NCI-H2081 treated with DMSO at 0.1 percent for 48 hours (cell line): ENCODE measurements around the gene ALX1.

Experiments
- DNase-seq: peaks from one replicate; lab custom pipeline; 2025; lab: John Stamatoyannopoulos, UW

Gene ALX1

DNA sequence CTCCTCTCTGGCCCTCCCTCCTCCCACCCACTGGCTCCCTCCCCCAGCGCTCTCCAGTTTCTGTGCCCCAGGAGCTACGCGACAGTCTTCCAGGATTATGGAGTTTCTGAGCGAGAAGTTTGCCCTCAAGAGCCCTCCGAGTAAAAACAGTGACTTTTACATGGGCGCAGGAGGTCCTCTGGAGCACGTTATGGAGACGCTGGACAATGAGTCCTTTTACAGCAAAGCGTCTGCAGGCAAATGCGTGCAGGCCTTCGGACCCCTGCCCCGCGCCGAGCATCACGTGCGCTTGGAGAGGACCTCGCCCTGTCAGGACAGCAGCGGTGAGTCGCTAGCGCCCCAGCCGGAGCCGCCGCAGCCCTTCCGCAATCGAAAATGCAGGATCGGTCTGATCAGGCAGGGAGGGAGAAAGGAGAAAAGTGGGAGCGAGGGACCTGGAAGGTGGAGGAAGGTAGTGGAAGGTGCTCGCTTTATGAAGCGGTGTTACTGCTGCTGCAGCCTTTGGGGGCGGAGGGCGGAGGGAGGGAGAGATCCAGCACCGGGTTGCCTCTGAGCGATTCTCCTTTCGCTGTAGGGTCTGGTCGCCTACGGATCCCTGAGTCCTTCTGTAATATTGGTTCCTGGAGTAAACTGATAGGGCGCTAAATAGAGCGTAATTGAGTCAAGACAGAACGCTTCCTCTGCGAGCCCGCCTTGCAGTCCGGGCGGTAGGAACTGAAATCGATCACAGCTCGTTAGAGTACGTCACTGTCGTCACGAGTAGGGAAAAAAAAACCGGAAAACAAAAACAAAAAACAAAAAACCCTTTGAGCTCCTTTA, at the start of gene ALX1:
Gene ALX1, plus strand, starts transcription at position 56 of the 819 bp plus-strand sequence. Its CDS starts 42 bp downstream, at position 98.
- no peak for DNase-seq

- DNase-seq = no peak
These were observed 42.7 kb upstream of the ALX1 start for GRCh38 chr12:85237327-85237726.

GRCh38 chr12:85244561-85244960, 35.5 kb upstream of the ALX1 start:
- DNase-seq = no peak

GRCh38 chr12:85253853-85254252, 26.2 kb upstream of the ALX1 start:
- no peak for DNase-seq

DNA sequence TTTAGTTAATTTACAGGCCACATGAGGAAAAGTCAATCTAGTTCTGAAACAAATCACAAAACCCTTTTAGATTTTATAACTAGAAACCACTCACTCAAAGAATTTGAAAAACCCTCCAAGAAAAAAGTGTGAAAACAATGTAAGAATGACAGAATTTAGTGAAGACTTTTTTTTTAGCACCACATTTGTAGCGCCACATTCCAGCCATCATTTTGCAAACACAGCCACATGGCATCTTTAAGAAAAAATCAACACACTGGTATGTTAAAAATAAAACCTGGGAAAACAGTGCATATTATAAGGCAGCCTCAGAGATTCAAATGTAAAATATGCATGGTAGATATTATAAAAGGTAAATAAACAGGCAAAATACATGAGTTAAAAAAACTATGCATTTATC, 22.3 kb upstream of the ALX1 start:
- DNase-seq = no peak

- DNase-seq = no peak
These were observed 19.6 kb upstream of the ALX1 start for GRCh38 chr12:85260447-85260846.

DNA sequence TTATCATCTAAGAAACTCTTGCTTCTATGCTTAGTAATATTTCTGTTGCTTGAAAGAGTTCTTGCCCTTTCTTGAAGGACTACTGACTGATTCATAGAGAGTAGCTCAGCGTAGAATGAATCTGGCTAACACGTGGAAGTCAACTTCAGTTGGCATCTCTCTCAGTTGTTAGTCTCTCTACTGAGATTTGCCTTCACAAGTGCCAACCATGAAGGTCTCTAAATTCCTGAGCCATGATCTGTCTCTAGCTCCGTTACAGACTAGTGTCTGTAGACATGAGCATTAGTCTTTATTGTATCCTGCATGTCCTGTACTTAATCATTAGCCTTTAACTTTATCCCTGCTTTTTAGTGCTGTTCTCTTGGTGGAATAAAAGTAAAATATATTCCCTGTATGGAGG, 19.1 kb upstream of the ALX1 start:
- DNase-seq = no peak

GRCh38 chr12:85266356-85266755, 13.7 kb upstream of the ALX1 start:
- DNase-seq = no peak

DNA sequence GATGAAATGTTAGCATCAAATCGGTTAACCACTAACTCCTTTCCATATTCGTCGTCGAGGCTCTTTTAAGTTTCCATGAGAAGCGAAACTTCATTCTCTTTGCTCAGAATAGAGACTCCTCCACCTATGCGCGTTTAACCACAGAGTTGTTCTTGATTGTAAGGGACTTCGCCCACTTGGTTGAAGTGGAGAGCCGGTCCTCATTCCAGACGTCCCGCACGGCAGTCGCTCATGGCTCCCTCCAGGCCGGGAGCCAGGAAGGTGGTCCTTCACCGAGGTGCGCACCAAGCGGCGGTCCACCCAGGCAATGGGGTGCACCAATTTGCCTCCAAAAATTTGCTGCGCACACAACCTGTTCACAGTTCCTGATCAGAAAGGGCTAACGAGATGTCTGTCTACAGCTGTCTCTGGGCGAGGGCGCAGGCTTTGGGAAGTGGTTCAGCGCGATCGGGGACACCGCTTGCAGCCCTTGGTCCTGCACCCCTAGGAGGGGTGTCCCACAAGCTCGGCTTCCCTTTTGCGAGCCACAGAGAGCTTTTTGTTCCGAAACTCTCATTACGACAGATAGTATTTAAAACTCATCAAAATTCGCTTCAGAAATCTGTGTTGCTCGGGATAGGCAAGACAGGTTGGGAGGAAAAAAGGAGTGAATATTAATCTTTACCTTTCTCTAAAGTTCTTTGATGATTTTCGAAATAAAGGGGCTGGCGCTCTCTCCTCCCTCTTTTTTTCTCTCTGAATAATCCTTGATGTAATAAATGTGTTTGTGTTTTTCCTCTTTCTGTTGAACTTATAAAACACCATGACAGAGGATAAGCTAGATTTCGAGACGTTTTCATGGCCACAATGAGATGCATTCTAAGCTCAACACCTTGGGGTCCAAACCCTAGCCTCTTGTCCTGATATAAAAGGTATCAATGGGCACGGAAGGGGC, 6.4 kb upstream of the ALX1 start:
- no peak for DNase-seq

GRCh38 chr12:85274315-85274651, 5.7 kb upstream of the ALX1 start:
- no peak for DNase-seq

DNA sequence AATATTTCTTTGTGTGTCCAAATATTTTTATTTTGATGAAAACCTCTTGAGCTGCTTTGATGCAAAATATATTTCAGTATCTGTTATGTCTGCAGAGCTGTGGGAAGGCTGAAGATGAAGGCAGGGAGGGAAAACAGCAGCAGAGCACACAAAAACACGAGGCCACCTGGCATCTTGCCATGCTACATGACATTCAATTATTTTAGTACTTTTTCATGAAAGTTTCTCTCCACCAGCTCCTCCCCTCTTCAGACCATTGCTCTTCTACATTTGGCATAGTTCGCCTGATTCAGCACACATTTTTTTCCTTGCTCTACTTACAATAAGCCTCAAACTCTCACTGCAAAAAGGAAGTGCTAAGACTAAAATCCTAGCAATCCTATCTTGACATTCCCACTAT, 4.6 kb upstream of the ALX1 start:
- DNase-seq = no peak

GRCh38 chr12:85277191-85277590, 2.8 kb upstream of the ALX1 start:
- DNase-seq = no peak

- no peak for DNase-seq
These were observed 2.0 kb upstream of the ALX1 start for GRCh38 chr12:85277900-85278597.

GRCh38 chr12:85278598-85279448, 1.2 kb upstream of the ALX1 start:
- no peak for DNase-seq

- no peak for DNase-seq
These were observed 413 bp upstream of the ALX1 start for GRCh38 chr12:85279449-85280164.

- DNase-seq = no peak
These were observed 1.1 kb downstream of the ALX1 start for GRCh38 chr12:85280984-85281630.

DNA sequence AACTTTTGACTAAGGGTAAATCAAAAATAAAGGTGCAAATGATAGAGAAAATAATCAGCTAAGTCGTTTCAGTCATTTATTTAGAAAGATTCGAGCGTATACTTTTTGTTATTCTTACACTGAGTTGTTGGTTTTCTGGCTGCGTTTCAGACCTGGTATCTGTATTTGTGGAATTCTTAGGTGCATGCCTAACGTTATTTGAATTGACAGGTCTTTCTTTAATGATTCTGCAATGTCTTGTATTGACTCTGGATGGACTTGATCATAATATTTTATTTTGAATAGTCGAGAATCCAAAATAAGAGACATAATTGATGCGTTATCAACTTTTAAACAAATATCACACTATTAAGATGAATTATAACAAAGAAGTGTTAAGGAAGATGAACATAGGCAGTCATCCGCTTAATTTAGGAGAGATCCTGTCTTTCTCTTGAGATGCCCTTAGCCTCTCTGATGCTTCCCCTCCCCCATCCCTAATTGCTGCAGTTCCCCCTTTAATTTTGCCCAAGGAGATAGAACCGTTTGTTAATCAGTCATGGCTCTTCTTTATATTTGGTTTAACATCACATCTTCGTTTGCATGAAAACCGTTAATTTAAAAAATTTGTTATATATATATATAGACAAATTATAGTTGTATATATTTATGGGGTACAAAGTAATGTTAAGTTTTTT, 1.8 kb downstream of the ALX1 start:
- no peak for DNase-seq

GRCh38 chr12:85283560-85283959, 3.5 kb downstream of the ALX1 start:
- no peak for DNase-seq

DNA sequence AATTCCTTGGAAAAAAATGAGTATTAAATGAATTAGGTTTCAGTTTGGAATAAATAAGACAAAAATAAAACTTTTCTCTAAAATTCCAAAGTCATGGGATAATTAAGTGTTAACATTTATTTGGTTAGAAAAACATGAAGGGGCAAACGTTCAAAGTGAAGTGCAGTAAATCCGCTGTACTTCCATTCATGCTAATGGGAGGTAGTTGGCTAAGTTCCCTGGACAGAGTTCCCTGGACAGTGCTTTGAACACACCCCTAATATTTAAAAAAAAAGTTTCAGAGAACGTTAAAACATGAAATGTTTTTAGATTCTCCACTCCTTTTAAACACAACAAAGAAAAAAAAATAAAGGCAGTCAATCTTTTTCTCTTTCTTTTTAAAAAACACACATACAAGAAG, 16.3 kb downstream of the ALX1 start:
- no peak for DNase-seq

DNA sequence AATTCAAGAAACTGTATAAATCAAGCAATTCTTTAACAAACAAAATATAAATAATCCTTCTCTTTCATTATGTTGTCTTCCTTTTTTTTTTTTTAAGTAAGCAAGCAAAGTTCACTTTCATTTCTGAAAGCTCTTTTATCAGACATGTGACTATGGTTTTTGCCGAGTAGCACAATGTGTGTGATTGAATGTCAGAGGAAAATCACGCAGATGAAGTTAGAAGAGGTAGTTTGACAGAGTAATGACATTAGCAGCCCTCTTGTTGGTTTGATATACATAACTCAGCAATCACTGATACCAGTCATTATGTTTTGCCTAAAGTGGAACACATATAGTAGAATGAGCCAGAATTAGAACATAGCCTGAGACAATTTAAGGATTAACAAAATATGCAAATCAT, 19.0 kb downstream of the ALX1 start:
- no peak for DNase-seq
